ENCODE data around the gene MPND.

The MPND gene

GRCh38 chr19:4350726-4351125, 7.4 kb downstream of the MPND start:
- Histone ChIP-seq H3K9ac (ENCODE audit: insufficient read length, low read depth) (no peak overlapping the region), H3K4me1 (ENCODE audit: insufficient read depth, insufficient read length) (no peaks in the 10 kb centered on the region), H3K27me3 (ENCODE audit: insufficient read depth, insufficient read length) (no peaks in the 10 kb centered on the region), H3K36me3 (ENCODE audit: insufficient read depth, insufficient read length, low read length) (peaks cover 38% of the 10 kb centered on the region), H3K9me3 (ENCODE audit: insufficient read depth, low read length) (no peaks in the 10 kb centered on the region), H3K4me3 (ENCODE audit: insufficient read length, low read depth) (no peak overlapping the region)
- no peak for TF ChIP-seq ZNF274 (IDR thresholded peaks at IDR 0.05; ENCODE audit: low read depth, low read length)
- TF ChIP-seq YY1 (IDR thresholded peaks at IDR 0.05; ENCODE audit: insufficient read depth, insufficient read length) = no peak
- TF ChIP-seq SUZ12 (IDR thresholded peaks at IDR 0.05; ENCODE audit: extremely low read depth, insufficient read depth, insufficient read length) = no peak
- DNase-seq (ENCODE audit: low read depth, low spot score) = no peak

GRCh38 chr19:4352701-4353121, 9.3 kb downstream of the MPND start:
- H3K27me3 ChIP-seq (ENCODE audit: insufficient read depth, insufficient read length) = no peaks in the 10 kb centered on the region
- peak; percentile 52 for DNase-seq (ENCODE audit: low read depth, low spot score)
- no peak overlapping the region for H3K4me3 ChIP-seq (ENCODE audit: insufficient read length, low read depth)
- H3K9me3 ChIP-seq (ENCODE audit: insufficient read depth, low read length) = no peaks in the 10 kb centered on the region
- TF ChIP-seq YY1 (IDR thresholded peaks at IDR 0.05; ENCODE audit: insufficient read depth, insufficient read length) = no peak
- no peak for TF ChIP-seq ZNF274 (IDR thresholded peaks at IDR 0.05; ENCODE audit: low read depth, low read length)
- no peak for TF ChIP-seq SUZ12 (IDR thresholded peaks at IDR 0.05; ENCODE audit: extremely low read depth, insufficient read depth, insufficient read length)
- H3K36me3 ChIP-seq (ENCODE audit: insufficient read depth, insufficient read length, low read length) = peaks cover 47% of the 10 kb centered on the region
- no peak overlapping the region for H3K9ac ChIP-seq (ENCODE audit: insufficient read length, low read depth)
- peaks cover 5% of the 10 kb centered on the region for H3K4me1 ChIP-seq (ENCODE audit: insufficient read depth, insufficient read length)

GRCh38 chr19:4354282-4354681, 10.9 kb downstream of the MPND start:
- H3K9ac ChIP-seq (ENCODE audit: insufficient read length, low read depth) = no peak overlapping the region
- DNase-seq (ENCODE audit: low read depth, low spot score) = no peak
- peaks cover 57% of the 10 kb centered on the region for H3K36me3 ChIP-seq (ENCODE audit: insufficient read depth, insufficient read length, low read length)
- H3K4me3 ChIP-seq (ENCODE audit: insufficient read length, low read depth) = no peak overlapping the region
- TF ChIP-seq YY1 (IDR thresholded peaks at IDR 0.05; ENCODE audit: insufficient read depth, insufficient read length) (no peak), SUZ12 (IDR thresholded peaks at IDR 0.05; ENCODE audit: extremely low read depth, insufficient read depth, insufficient read length) (no peak), ZNF274 (IDR thresholded peaks at IDR 0.05; ENCODE audit: low read depth, low read length) (no peak)
- no peaks in the 10 kb centered on the region for H3K27me3 ChIP-seq (ENCODE audit: insufficient read depth, insufficient read length)
- H3K4me1 ChIP-seq (ENCODE audit: insufficient read depth, insufficient read length) = peaks cover 5% of the 10 kb centered on the region
- H3K9me3 ChIP-seq (ENCODE audit: insufficient read depth, low read length) = no peaks in the 10 kb centered on the region

- Histone ChIP-seq H3K9me3 (ENCODE audit: insufficient read depth, low read length) (no peaks in the 10 kb centered on the region), H3K9ac (ENCODE audit: insufficient read length, low read depth) (no peak overlapping the region), H3K36me3 (ENCODE audit: insufficient read depth, insufficient read length, low read length) (peaks cover 59% of the 10 kb centered on the region), H3K4me1 (ENCODE audit: insufficient read depth, insufficient read length) (peaks cover 7% of the 10 kb centered on the region), H3K4me3 (ENCODE audit: insufficient read length, low read depth) (no peak overlapping the region), H3K27me3 (ENCODE audit: insufficient read depth, insufficient read length) (no peaks in the 10 kb centered on the region)
- TF ChIP-seq SUZ12 (IDR thresholded peaks at IDR 0.05; ENCODE audit: extremely low read depth, insufficient read depth, insufficient read length) (no peak), ZNF274 (IDR thresholded peaks at IDR 0.05; ENCODE audit: low read depth, low read length) (no peak), YY1 (IDR thresholded peaks at IDR 0.05; ENCODE audit: insufficient read depth, insufficient read length) (no peak)
- no peak for DNase-seq (ENCODE audit: low read depth, low spot score)
Observed at GRCh38 chr19:4354897-4355296, 11.5 kb downstream of the MPND start.

DNA sequence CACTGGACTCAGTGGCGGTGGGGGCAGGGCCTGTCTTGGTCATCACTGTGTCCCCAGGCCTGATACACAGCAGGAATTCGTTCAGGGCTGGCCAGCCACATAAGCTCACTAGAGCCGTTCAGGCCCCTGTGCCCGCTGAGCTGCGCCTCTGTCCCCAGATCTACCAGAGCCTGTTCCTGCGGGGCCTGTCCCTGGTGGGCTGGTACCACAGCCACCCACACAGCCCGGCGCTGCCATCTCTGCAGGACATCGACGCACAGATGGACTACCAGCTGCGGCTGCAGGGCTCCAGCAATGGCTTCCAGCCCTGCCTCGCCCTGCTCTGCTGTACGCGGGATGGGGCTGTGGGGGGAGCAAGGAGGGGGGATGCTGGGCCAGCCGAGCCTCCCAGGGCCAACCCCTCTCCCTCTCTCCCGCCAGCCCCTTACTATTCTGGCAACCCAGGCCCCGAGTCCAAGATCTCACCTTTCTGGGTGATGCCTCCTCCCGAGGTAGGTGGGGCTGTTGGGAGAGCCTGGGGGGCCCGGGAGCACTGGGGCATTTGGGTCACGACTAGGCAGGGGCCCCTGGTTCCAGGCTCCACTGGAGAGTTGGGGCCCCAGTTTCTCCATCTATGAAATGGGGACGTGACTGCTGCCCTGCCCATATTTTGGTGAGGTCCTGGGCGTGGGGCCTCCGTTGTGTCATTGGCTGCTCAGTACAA, 13.9 kb downstream of the MPND start:
- H3K4me1 ChIP-seq (ENCODE audit: insufficient read depth, insufficient read length) = peaks cover 24% of the 10 kb centered on the region
- no peak overlapping the region for H3K9ac ChIP-seq (ENCODE audit: insufficient read length, low read depth)
- no peaks in the 10 kb centered on the region for H3K27me3 ChIP-seq (ENCODE audit: insufficient read depth, insufficient read length)

GRCh38 chr19:4357921-4358326, 14.6 kb downstream of the MPND start:
- no peak for DNase-seq (ENCODE audit: low read depth, low spot score)
- Histone ChIP-seq H3K36me3 (ENCODE audit: insufficient read depth, insufficient read length, low read length) (peaks cover 82% of the 10 kb centered on the region), H3K9ac (ENCODE audit: insufficient read length, low read depth) (no peak overlapping the region), H3K27me3 (ENCODE audit: insufficient read depth, insufficient read length) (no peaks in the 10 kb centered on the region), H3K4me3 (ENCODE audit: insufficient read length, low read depth) (no peak overlapping the region), H3K9me3 (ENCODE audit: insufficient read depth, low read length) (no peaks in the 10 kb centered on the region), H3K4me1 (ENCODE audit: insufficient read depth, insufficient read length) (peaks cover 24% of the 10 kb centered on the region)
- TF ChIP-seq ZNF274 (IDR thresholded peaks at IDR 0.05; ENCODE audit: low read depth, low read length) (no peak), SUZ12 (IDR thresholded peaks at IDR 0.05; ENCODE audit: extremely low read depth, insufficient read depth, insufficient read length) (no peak), YY1 (IDR thresholded peaks at IDR 0.05; ENCODE audit: insufficient read depth, insufficient read length) (no peak)

More for the DNA sequence above, 13.9 kb downstream of the MPND start:
- Histone ChIP-seq H3K36me3 (ENCODE audit: insufficient read depth, insufficient read length, low read length) (peaks cover 76% of the 10 kb centered on the region), H3K9me3 (ENCODE audit: insufficient read depth, low read length) (no peaks in the 10 kb centered on the region), H3K4me3 (ENCODE audit: insufficient read length, low read depth) (no peak overlapping the region)
- TF ChIP-seq SUZ12 (IDR thresholded peaks at IDR 0.05; ENCODE audit: extremely low read depth, insufficient read depth, insufficient read length) = no peak
- TF ChIP-seq YY1 (IDR thresholded peaks at IDR 0.05; ENCODE audit: insufficient read depth, insufficient read length) = no peak
- no peak for TF ChIP-seq ZNF274 (IDR thresholded peaks at IDR 0.05; ENCODE audit: low read depth, low read length)
- no peak for DNase-seq (ENCODE audit: low read depth, low spot score)

GRCh38 chr19:4358709-4359626, 15.6 kb downstream of the MPND start:
- no peak overlapping the region for H3K4me3 ChIP-seq (ENCODE audit: insufficient read length, low read depth)
- no peak for TF ChIP-seq YY1 (IDR thresholded peaks at IDR 0.05; ENCODE audit: insufficient read depth, insufficient read length)
- no peak for TF ChIP-seq SUZ12 (IDR thresholded peaks at IDR 0.05; ENCODE audit: extremely low read depth, insufficient read depth, insufficient read length)
- TF ChIP-seq ZNF274 (IDR thresholded peaks at IDR 0.05; ENCODE audit: low read depth, low read length) = no peak
- H3K9me3 ChIP-seq (ENCODE audit: insufficient read depth, low read length) = no peaks in the 10 kb centered on the region
- peaks cover 89% of the 10 kb centered on the region for H3K36me3 ChIP-seq (ENCODE audit: insufficient read depth, insufficient read length, low read length)
- H3K9ac ChIP-seq (ENCODE audit: insufficient read length, low read depth) = no peak overlapping the region
- no peaks in the 10 kb centered on the region for H3K27me3 ChIP-seq (ENCODE audit: insufficient read depth, insufficient read length)
- H3K4me1 ChIP-seq (ENCODE audit: insufficient read depth, insufficient read length) = peaks cover 24% of the 10 kb centered on the region
- no peak for DNase-seq (ENCODE audit: low read depth, low spot score)

All from NT2/D1 (cell line).